ENCODE results near the gene OR14A16.

GRCh38 chr1:247857985-247858619, 34.2 kb upstream of the OR14A16 start:
- TF ChIP-seq BACH2 (CRISPR knock-in tag; IDR thresholded peaks at IDR 0.05; ENCODE audit: borderline replicate concordance) (no peak), CREB5 (CRISPR knock-in tag; IDR thresholded peaks at IDR 0.05; ENCODE audit: low read depth) (no peak), SNAI2 (CRISPR knock-in tag; IDR thresholded peaks at IDR 0.05) (no peak), ZNF70 (CRISPR knock-in tag; IDR thresholded peaks at IDR 0.05) (no peak), PATZ1 (CRISPR knock-in tag; IDR thresholded peaks at IDR 0.05; ENCODE audit: borderline replicate concordance) (no peak), ZC3H10 (CRISPR knock-in tag; IDR thresholded peaks at IDR 0.05) (no peak), ZNF8 (CRISPR knock-in tag; IDR thresholded peaks at IDR 0.05) (no peak), TSHZ2 (CRISPR knock-in tag; IDR thresholded peaks at IDR 0.05) (no peak), TOX (CRISPR knock-in tag; IDR thresholded peaks at IDR 0.05; ENCODE audit: borderline replicate concordance) (no peak), TCF4 (CRISPR knock-in tag; IDR thresholded peaks at IDR 0.05; ENCODE audit: borderline replicate concordance) (no peak)

Measured in SK-N-SH treated with all-trans-retinoic acid at 6 μM for 48 hours (cell line).